Karpas-422 (cell line): Measurements from ENCODE around the gene COL11A2. TPM values are rescaled to one million over a fixed set of nuclear protein-coding genes. Genes with fewer than 3 reads are reported as not detected.

Experiments
- DNase-seq: peaks from one replicate; pipeline ENCODE4 v3.0.0-alpha.2; 2015
- H2AFZ ChIP-seq: fragments of 200-600 bp; sonication (generic); 2 replicates; pipeline ENCODE4 v1.6.1; 2014; ENCODE audit warnings: antibody characterized with exemption, low read length, mixed read lengths
- H3K27ac ChIP-seq: fragments of 200-600 bp; sonication (generic); 2 replicates; pipeline ENCODE4 v1.5.1; 2014; ENCODE audit warnings: mild to moderate bottlenecking, low read length, moderate library complexity
- H3K27me3 ChIP-seq: fragments of 200-600 bp; sonication (generic); 2 replicates; pipeline ENCODE4 v1.6.1; 2014; ENCODE audit warnings: low read length, mixed read lengths
- H3K36me3 ChIP-seq: fragments of 200-600 bp; sonication (generic); 2 replicates; pipeline ENCODE4 v1.6.1; 2014; ENCODE audit warnings: low read length, mixed read lengths; ENCODE audit not compliant: insufficient read depth
- H3K4me1 ChIP-seq: fragments of 200-600 bp; sonication (generic); 2 replicates; pipeline ENCODE4 v1.6.1; 2014; ENCODE audit warnings: mild to moderate bottlenecking, low read length, mixed read lengths
- H3K4me2 ChIP-seq: fragments of 200-600 bp; sonication (generic); 2 replicates; pipeline ENCODE4 v1.6.1; 2014; ENCODE audit warnings: low read length, low read depth, mild to moderate bottlenecking; ENCODE audit not compliant: poor library complexity, severe bottlenecking
- H3K4me3 ChIP-seq: fragments of 200-600 bp; sonication (generic); 2 replicates; pipeline ENCODE4 v1.5.1; 2014; ENCODE audit warnings: mild to moderate bottlenecking, antibody characterized with exemption, low read length, mixed read lengths
- H3K79me2 ChIP-seq: fragments of 200-600 bp; sonication (generic); 2 replicates; pipeline ENCODE4 v1.6.1; 2014; ENCODE audit warnings: mild to moderate bottlenecking, low read length, mixed read lengths
- H3K9ac ChIP-seq: fragments of 200-600 bp; sonication (generic); 2 replicates; pipeline ENCODE4 v1.6.0; 2014; ENCODE audit warnings: low read length
- H3K9me2 ChIP-seq: fragments of 200-600 bp; sonication (generic), shearing (Covaris generic); replicated peaks from 2 replicates; pipeline ENCODE4 v1.6.0; 2014; ENCODE audit warnings: mild to moderate bottlenecking, low read length, moderate library complexity; ENCODE audit not compliant: insufficient read depth
- H3K9me3 ChIP-seq: fragments of 300-700, 200-600 bp; sonication (generic); 2 replicates; pipeline ENCODE4 v1.6.1; 2014; ENCODE audit warnings: low read length, mixed read lengths
- H4K20me1 ChIP-seq: fragments of 200-600 bp; sonication (generic); 2 replicates; pipeline ENCODE4 v1.6.1; 2014; ENCODE audit warnings: mild to moderate bottlenecking, antibody characterized with exemption, low read length, low read depth; ENCODE audit not compliant: insufficient read depth
- total RNA-seq: library from RNA; depleted of rRNA; stranded (reverse); fragments of >200 nt; shearing (Covaris generic); gene quantifications from 2 replicates; pipeline ENCODE4 v1.2.3, GENCODE V29; 2014; ENCODE audit warnings: low replicate concordance

The COL11A2 gene
- total RNA-seq, 1 experiment from 2014 or later: 0.41 TPM

DNA sequence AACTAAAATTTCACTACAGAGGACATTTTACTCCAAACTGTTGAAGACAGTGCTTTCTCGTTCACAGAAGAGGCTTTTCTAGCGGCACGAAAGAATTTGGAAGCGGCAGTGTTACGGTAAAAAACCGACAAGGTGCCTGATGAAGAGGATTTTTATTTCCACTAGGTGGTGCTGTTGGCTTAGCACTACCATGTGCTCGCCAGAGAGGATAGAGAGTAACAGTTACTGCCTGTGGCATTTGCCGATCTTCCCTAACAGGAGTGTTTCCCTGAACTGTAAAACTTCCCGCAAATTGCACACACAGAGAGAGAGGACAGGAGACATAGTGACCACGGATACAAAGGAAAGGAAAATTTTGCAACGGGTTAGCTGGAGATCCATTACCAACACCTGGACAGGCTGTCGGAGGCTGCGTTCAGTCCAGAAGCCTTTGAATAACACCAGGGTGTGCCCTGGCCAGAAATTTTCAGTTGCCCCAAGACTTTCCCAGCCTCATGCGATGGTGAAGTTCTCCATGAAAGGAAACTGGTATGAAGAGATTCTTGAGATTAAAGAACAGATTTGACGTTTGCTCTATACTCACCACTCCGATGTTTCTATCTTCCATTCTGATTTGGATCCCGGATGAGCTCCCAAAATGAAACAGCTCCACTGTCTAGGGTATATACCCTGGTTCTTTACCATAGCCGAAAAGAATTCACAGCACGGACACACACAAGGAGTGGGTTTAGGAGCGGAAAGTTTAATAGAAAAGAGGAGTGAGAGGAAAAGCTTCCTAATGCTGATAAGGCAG is 68.3 kb downstream of the COL11A2 start:
- peak; percentile 89 for DNase-seq
- Histone ChIP-seq H3K4me3 (no peak overlapping the region), H4K20me1 (no peaks in the 10 kb centered on the region), H2AFZ (no peak overlapping the region), H3K4me2 (no peak overlapping the region), H3K79me2 (no peaks in the 10 kb centered on the region), H3K9me2 (no peaks in the 10 kb centered on the region), H3K27me3 (peaks cover 4% of the 10 kb centered on the region; the same call in 1 of the 2 replicates), H3K36me3 (no peaks in the 10 kb centered on the region), H3K4me1 (peaks cover 14% of the 10 kb centered on the region), H3K9me3 (peaks cover 3% of the 10 kb centered on the region; the same call in 1 of the 2 replicates), H3K9ac (no peak overlapping the region), H3K27ac (no peak overlapping the region)

DNA sequence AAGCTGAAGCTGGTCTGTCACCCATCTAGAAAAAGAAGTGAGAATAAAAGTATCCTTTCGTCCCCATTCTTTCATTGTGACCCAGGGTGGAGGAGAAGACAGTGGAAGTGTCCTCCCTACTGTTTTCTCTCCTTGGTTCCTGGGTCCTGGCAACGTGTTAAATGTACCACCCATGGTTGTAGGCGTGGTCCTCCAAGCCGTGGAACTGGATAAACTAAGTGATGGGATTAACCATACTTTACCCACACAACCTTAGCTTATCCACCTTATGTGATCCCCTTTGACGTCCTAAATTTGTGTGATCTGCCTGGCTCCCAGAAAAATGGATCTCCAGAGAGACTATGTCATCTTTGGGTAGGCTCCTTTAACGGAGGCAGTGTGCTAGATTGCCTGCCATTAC is 69.1 kb downstream of the COL11A2 start:
- H3K79me2 ChIP-seq: no peaks in the 10 kb centered on the region
- peaks cover 4% of the 10 kb centered on the region; the same call in 1 of the 2 replicates for H3K27me3 ChIP-seq
- no peaks in the 10 kb centered on the region for H4K20me1 ChIP-seq
- no peak for DNase-seq
- H3K4me3 ChIP-seq: no peak overlapping the region
- no peak overlapping the region for H3K27ac ChIP-seq
- peaks cover 3% of the 10 kb centered on the region; the same call in 1 of the 2 replicates for H3K9me3 ChIP-seq
- no peaks in the 10 kb centered on the region for H3K36me3 ChIP-seq
- H3K4me2 ChIP-seq: no peak overlapping the region
- H3K9me2 ChIP-seq: no peaks in the 10 kb centered on the region
- H3K4me1 ChIP-seq: peaks cover 16% of the 10 kb centered on the region
- H3K9ac ChIP-seq: no peak overlapping the region
- no peak overlapping the region for H2AFZ ChIP-seq

DNA sequence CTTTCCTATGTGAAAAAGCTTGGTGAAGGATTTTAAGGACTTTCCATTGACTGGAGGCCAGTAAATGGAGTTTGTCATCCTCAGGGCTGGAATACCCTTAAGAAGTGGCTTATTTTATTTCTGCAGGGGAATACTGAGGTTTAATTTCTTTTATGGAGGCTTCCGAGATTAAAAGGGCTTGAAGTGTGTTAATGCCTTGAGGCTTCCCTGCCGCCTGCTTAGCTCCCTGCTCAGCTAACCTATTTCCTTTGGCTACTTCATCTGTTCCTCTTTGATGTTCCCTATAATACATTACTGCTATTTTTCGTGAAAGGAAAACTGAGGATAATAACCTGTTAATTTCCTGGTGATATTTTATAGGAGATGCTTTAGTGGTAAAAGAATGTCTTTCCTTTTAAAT is 72.3 kb downstream of the COL11A2 start:
- Histone ChIP-seq H3K4me2 (no peak overlapping the region), H3K9me2 (no peaks in the 10 kb centered on the region), H3K79me2 (no peaks in the 10 kb centered on the region), H3K36me3 (no peaks in the 10 kb centered on the region), H4K20me1 (no peaks in the 10 kb centered on the region), H3K9ac (no peak overlapping the region), H3K27me3 (peaks cover 4% of the 10 kb centered on the region; the same call in 1 of the 2 replicates), H3K4me1 (peaks cover 22% of the 10 kb centered on the region), H3K27ac (no peak overlapping the region), H3K9me3 (peaks cover 3% of the 10 kb centered on the region; the same call in 1 of the 2 replicates), H2AFZ (no peak overlapping the region), H3K4me3 (no peak overlapping the region)
- DNase-seq: no peak

DNA sequence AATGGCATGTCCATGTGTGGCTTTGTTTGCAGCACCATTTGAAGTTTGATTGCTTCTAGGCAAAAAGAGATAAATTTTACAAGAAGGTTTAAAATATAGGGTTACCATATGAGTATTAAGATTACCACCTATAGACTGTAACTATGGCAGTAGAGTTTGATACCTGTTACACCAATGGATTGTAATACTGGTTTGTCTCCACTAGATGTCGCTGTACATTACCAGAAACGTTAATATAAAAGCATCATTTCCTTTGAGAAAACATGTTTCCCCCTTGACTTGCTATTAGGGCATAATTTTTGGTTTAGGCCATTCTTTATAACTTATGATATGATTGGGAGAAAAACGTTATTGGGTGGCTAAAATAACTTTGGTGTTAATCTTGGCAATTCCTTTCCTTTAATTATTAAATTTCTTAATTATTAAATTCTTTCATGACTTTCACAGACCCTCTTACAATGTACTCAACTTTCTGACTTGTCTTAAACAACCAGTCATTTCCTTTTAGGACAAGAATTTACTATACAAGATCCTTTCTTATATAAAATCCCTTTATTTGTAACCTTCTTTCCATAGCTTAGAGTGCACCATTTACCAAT is 73.6 kb downstream of the COL11A2 start:
- H3K4me1 ChIP-seq: peaks cover 26% of the 10 kb centered on the region
- no peak overlapping the region for H3K4me3 ChIP-seq
- no peak overlapping the region for H2AFZ ChIP-seq
- no peaks in the 10 kb centered on the region for H4K20me1 ChIP-seq
- H3K27me3 ChIP-seq: peaks cover 4% of the 10 kb centered on the region; the same call in 1 of the 2 replicates
- H3K36me3 ChIP-seq: no peaks in the 10 kb centered on the region
- DNase-seq: peak; percentile 88
- H3K9ac ChIP-seq: no peak overlapping the region
- H3K27ac ChIP-seq: no peak overlapping the region
- H3K4me2 ChIP-seq: no peak overlapping the region
- no peaks in the 10 kb centered on the region for H3K9me2 ChIP-seq
- H3K79me2 ChIP-seq: no peaks in the 10 kb centered on the region
- H3K9me3 ChIP-seq: no peaks in the 10 kb centered on the region; the same call in 1 of the 2 replicates

DNA sequence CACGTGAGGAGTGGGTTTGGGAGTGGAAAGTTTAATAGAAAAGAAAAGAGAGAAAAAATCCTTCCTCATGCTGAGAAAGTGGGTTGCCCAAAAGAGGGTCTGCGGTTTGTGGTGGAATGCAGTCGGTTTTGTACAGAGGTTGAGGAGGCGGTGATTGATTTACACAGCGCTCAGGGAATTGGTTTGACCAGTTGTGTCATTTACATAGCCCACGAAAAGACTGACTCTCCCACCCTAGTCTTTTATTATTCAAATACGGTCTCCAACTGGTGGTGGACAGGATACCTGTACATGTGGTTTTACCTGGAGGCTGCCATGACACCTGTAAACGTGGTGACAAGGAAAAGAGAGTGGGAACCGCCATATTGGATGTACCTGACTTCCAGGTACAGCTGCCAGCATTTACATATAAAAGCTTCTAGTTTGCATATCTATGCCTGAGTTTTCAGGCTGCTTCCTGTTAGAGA is 74.4 kb downstream of the COL11A2 start:
- Histone ChIP-seq H2AFZ (no peak overlapping the region), H3K4me2 (no peak overlapping the region)

DNA sequence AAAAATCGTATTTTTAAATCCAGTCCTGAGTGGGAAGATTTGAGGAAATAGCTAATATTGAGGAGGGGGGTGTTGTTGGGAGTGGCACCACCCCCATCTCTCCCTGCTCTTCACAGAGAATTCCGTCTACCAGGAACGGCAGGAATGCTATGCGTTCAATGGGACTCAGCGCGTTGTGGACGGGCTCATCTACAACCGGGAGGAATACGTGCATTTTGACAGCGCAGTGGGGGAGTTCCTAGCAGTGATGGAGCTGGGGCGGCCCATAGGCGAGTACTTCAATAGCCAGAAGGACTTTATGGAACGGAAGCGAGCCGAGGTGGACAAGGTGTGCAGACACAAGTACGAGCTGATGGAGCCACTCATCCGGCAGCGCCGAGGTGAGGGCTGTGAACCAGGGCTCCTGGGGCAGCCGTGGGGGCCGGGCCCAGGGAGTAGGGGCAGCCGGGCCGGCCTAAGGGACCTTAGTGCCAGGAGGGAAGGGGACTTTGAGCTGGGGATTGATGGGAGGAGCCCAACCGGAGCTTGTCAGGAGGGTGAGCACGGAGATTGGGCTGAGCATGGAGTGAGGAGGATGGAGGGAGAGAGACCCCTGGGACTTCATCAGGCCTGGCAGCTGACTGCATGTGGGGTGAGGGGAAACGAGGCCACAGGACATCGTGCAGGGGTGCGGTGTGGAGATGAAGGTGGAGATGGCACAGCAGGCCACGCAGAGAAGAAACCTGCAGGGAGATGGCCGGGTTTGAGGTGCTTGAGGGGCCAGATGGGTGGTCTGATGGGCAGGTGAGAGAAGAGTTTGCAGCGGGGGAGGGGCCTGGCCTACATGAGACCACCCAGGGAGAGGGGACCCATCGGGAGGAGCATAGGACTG is 75.2 kb downstream of the COL11A2 start:
- Histone ChIP-seq H4K20me1 (no peaks in the 10 kb centered on the region), H3K4me2 (no peak overlapping the region), H3K9ac (no peak overlapping the region), H2AFZ (no peak overlapping the region), H3K9me3 (no peaks in the 10 kb centered on the region), H3K27me3 (no peaks in the 10 kb centered on the region), H3K4me1 (peaks cover 28% of the 10 kb centered on the region), H3K27ac (no peak overlapping the region), H3K4me3 (no peak overlapping the region), H3K79me2 (no peaks in the 10 kb centered on the region), H3K9me2 (no peaks in the 10 kb centered on the region), H3K36me3 (no peaks in the 10 kb centered on the region)
- no peak for DNase-seq

More for the DNA sequence above, 74.4 kb downstream of the COL11A2 start:
- Histone ChIP-seq H3K36me3 (no peaks in the 10 kb centered on the region), H3K27me3 (no peaks in the 10 kb centered on the region), H3K27ac (no peak overlapping the region), H3K9ac (no peak overlapping the region), H3K4me1 (peaks cover 28% of the 10 kb centered on the region), H3K4me3 (no peak overlapping the region), H4K20me1 (no peaks in the 10 kb centered on the region), H3K9me3 (no peaks in the 10 kb centered on the region), H3K79me2 (no peaks in the 10 kb centered on the region), H3K9me2 (no peaks in the 10 kb centered on the region)
- DNase-seq: no peak

DNA sequence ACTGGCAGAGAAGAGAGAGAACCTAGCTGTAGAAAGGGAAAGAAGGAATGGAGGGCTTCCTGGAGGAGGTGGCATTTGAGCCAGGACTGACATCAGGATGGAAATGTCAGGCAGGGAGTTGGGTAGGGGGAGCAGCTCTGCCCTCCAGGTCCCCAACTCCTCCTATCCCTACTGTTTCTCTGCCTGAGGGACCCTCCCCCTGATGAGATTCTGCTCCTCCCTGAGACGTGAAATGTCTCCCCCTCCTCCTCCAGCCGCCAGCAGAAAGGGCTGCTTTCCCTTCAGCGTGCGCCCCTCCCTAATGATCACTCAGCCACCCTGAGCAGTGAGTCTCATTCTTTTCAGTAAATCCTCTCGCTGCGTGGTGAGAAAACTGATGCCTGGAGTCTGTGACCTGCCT is 75.8 kb downstream of the COL11A2 start:
- Histone ChIP-seq H3K4me2 (no peak overlapping the region), H2AFZ (no peak overlapping the region)

DNA sequence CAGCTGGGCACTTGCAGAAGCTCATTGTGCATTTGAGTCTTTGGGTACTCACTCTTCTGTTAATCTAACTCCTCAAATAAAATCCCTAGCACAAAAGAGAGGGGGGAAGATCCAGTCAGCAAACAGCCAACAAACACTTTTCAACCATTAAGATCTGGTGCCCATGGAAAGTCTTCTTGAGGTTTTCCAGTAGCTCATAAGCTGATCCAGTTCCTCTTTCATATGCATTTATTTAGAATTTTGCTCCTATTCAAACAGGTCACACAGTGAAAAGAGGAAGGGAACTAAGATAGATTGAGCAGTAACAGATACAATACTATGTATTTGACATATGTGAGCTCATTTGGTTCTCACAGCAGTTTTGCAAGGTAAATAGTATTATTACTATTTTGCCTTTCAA is 77.9 kb downstream of the COL11A2 start:
- Histone ChIP-seq H4K20me1 (no peaks in the 10 kb centered on the region), H3K27me3 (no peaks in the 10 kb centered on the region), H3K4me2 (peak overlapping the region; percentile 12), H3K79me2 (no peaks in the 10 kb centered on the region), H2AFZ (no peak overlapping the region), H3K27ac (no peak overlapping the region), H3K9me2 (no peaks in the 10 kb centered on the region), H3K9me3 (no peaks in the 10 kb centered on the region), H3K4me1 (peaks cover 28% of the 10 kb centered on the region), H3K36me3 (no peaks in the 10 kb centered on the region), H3K9ac (no peak overlapping the region), H3K4me3 (no peak overlapping the region)
- DNase-seq: peak; percentile 57

More for the DNA sequence above, 75.8 kb downstream of the COL11A2 start:
- no peak for DNase-seq
- H3K27me3 ChIP-seq: no peaks in the 10 kb centered on the region
- no peak overlapping the region for H3K9ac ChIP-seq
- peaks cover 28% of the 10 kb centered on the region for H3K4me1 ChIP-seq
- H3K9me3 ChIP-seq: no peaks in the 10 kb centered on the region
- H3K27ac ChIP-seq: no peak overlapping the region
- no peaks in the 10 kb centered on the region for H4K20me1 ChIP-seq
- no peak overlapping the region for H3K4me3 ChIP-seq
- no peaks in the 10 kb centered on the region for H3K79me2 ChIP-seq
- no peaks in the 10 kb centered on the region for H3K9me2 ChIP-seq
- H3K36me3 ChIP-seq: no peaks in the 10 kb centered on the region
